GM12878 (cell line): ENCODE measurements around the gene ELAC1.

Source experiments
- BACH1 ChIP-seq: fragments of 450-650 bp; IDR thresholded peaks from 2 replicates; pipeline ENCODE4 v1.6.1; 2017; ENCODE audit warnings: mild to moderate bottlenecking, borderline replicate concordance
- EZH2 ChIP-seq: IDR thresholded peaks from 2 replicates; pipeline ENCODE4 v1.6.1; 2012; ENCODE audit warnings: low read depth, mild to moderate bottlenecking, control low read depth, inconsistent platforms, low read length, borderline replicate concordance; ENCODE audit not compliant: control insufficient read depth
- POLR2AphosphoS5 ChIP-seq: IDR thresholded peaks from 2 replicates; pipeline ENCODE4 v1.6.1; 2011; ENCODE audit warnings: mild to moderate bottlenecking, low read length, inconsistent platforms
- RCOR1 ChIP-seq: conservative IDR thresholded peaks from 2 replicates; pipeline ENCODE4 v1.6.1; 2012; ENCODE audit warnings: low read depth, low read length, improper control_type of control experiment
- TAF1 ChIP-seq: IDR thresholded peaks from 2 replicates; pipeline ENCODE4 v1.6.1; 2011; ENCODE audit warnings: mild to moderate bottlenecking, low read depth, low read length, borderline replicate concordance
- TCF12 ChIP-seq: IDR thresholded peaks from 2 replicates; pipeline ENCODE4 v1.6.1; 2011; ENCODE audit warnings: low read depth, mild to moderate bottlenecking, low read length
- TCF7 ChIP-seq: IDR thresholded peaks from 2 replicates; pipeline ENCODE4 v1.6.1; 2014; ENCODE audit warnings: antibody characterized with exemption, borderline replicate concordance
- TF ChIP-seq, protein P1 (sequence below): IDR thresholded peaks from 2 replicates; pipeline ENCODE4 v1.6.1; 2011; ENCODE audit warnings: low read depth, low read length, improper control_type of control experiment, borderline replicate concordance
- TF ChIP-seq, protein P2 (sequence below), 3 experiments: IDR thresholded peaks in 2 of 3; conservative IDR thresholded peaks in 1 of 3; 2 replicates each; pipeline ENCODE4 v1.5.1; 2011; ENCODE audit warnings: low read depth in 3 of 3, low read length in 3 of 3, mild to moderate bottlenecking in 3 of 3, control low read depth in 2 of 3, moderate library complexity in 2 of 3, inconsistent platforms in 1 of 3, mixed read lengths in 1 of 3; ENCODE audit not compliant: control insufficient read depth in 2 of 3, insufficient read depth in 1 of 3; ENCODE audit errors: extremely low read depth in 1 of 3

- no peak for TF ChIP-seq EZH2
- TF ChIP-seq, protein P1, sequence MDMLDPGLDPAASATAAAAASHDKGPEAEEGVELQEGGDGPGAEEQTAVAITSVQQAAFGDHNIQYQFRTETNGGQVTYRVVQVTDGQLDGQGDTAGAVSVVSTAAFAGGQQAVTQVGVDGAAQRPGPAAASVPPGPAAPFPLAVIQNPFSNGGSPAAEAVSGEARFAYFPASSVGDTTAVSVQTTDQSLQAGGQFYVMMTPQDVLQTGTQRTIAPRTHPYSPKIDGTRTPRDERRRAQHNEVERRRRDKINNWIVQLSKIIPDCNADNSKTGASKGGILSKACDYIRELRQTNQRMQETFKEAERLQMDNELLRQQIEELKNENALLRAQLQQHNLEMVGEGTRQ, result no peak
- TF ChIP-seq, protein P2, sequence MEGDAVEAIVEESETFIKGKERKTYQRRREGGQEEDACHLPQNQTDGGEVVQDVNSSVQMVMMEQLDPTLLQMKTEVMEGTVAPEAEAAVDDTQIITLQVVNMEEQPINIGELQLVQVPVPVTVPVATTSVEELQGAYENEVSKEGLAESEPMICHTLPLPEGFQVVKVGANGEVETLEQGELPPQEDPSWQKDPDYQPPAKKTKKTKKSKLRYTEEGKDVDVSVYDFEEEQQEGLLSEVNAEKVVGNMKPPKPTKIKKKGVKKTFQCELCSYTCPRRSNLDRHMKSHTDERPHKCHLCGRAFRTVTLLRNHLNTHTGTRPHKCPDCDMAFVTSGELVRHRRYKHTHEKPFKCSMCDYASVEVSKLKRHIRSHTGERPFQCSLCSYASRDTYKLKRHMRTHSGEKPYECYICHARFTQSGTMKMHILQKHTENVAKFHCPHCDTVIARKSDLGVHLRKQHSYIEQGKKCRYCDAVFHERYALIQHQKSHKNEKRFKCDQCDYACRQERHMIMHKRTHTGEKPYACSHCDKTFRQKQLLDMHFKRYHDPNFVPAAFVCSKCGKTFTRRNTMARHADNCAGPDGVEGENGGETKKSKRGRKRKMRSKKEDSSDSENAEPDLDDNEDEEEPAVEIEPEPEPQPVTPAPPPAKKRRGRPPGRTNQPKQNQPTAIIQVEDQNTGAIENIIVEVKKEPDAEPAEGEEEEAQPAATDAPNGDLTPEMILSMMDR (IDR thresholded peaks at IDR 0.05 in 2 of 3, conservative IDR thresholded peaks at IDR 0.05 in 1 of 3; ENCODE audit: control insufficient read depth in 2 of 3, extremely low read depth in 1 of 3, insufficient read depth in 1 of 3, low read depth in 3 of 3, low read length in 3 of 3), result no peak
- no peak for TF ChIP-seq TCF7
- no peak for TF ChIP-seq RCOR1
- TF ChIP-seq POLR2AphosphoS5, result peak; percentile 91
- peak; percentile 69; the same call in 1 of the 2 replicates for TF ChIP-seq TCF12
- TF ChIP-seq BACH1, result peak; percentile 83; the same call in 1 of the 2 replicates
- peak; percentile 98 for TF ChIP-seq TAF1
Observed at GRCh38 chr18:50967714-50968661, at the start of gene ELAC1.
